HG03439 (cell line): ENCODE measurements around the gene CLCN1.

Experiments
- ATAC-seq: cut with Tn5 transposase; IDR thresholded peaks from one replicate; pipeline ENCODE4 v1.9.1; 2021; ENCODE audit warnings: mild to moderate bottlenecking, moderate library complexity; ENCODE audit not compliant: unreplicated experiment

Gene CLCN1

GRCh38 chr7:143292876-143293275 lies 23.0 kb upstream of the CLCN1 start:
- no peak for ATAC-seq

GRCh38 chr7:143295870-143296269 lies 20.0 kb upstream of the CLCN1 start:
- ATAC-seq, result no peak

GRCh38 chr7:143296686-143297085 lies 19.2 kb upstream of the CLCN1 start:
- no peak for ATAC-seq

- ATAC-seq, result no peak
These were observed 16.6 kb upstream of the CLCN1 start for GRCh38 chr7:143299346-143299745.

- ATAC-seq, result no peak
These were observed 16.1 kb upstream of the CLCN1 start for GRCh38 chr7:143299840-143300239.

GRCh38 chr7:143300959-143301935 lies 14.7 kb upstream of the CLCN1 start:
- ATAC-seq, result no peak

- ATAC-seq, result no peak
These were observed 12.2 kb upstream of the CLCN1 start for GRCh38 chr7:143303733-143304132.

- no peak for ATAC-seq
These were observed 11.0 kb upstream of the CLCN1 start for GRCh38 chr7:143304938-143305337.

- no peak for ATAC-seq
These were observed 10.4 kb upstream of the CLCN1 start for GRCh38 chr7:143305423-143306070.

GRCh38 chr7:143308632-143309031 lies 7.3 kb upstream of the CLCN1 start:
- no peak for ATAC-seq

GRCh38 chr7:143314127-143314526 lies 1.8 kb upstream of the CLCN1 start:
- ATAC-seq, result no peak

GRCh38 chr7:143316492-143316891 lies 581 bp downstream of the CLCN1 start:
- no peak for ATAC-seq

GRCh38 chr7:143318661-143319060 lies 2.8 kb downstream of the CLCN1 start:
- ATAC-seq, result no peak

- no peak for ATAC-seq
These were observed 4.7 kb downstream of the CLCN1 start for GRCh38 chr7:143320620-143321019.

GRCh38 chr7:143321242-143321641 lies 5.3 kb downstream of the CLCN1 start:
- no peak for ATAC-seq

- no peak for ATAC-seq
These were observed 5.8 kb downstream of the CLCN1 start for GRCh38 chr7:143321734-143322133.

GRCh38 chr7:143322760-143323633 lies 7.1 kb downstream of the CLCN1 start:
- no peak for ATAC-seq

- ATAC-seq, result no peak
These were observed 7.7 kb downstream of the CLCN1 start for GRCh38 chr7:143323653-143324052.

GRCh38 chr7:143325240-143325639 lies 9.3 kb downstream of the CLCN1 start:
- no peak for ATAC-seq

GRCh38 chr7:143327903-143328302 lies 12.0 kb downstream of the CLCN1 start:
- no peak for ATAC-seq
